IPS-NIHi7 (cell line): ENCODE results near the gene ADPRH.

Experiments used
- DNase-seq: peaks from one replicate; pipeline ENCODE4 v3.0.0; 2012; ENCODE audit warnings: mixed read lengths; ENCODE audit errors: extremely low spot score

Gene ADPRH

GRCh38 chr3:119628816-119629445 is 49.6 kb downstream of the ADPRH start:
- no peak for DNase-seq

- DNase-seq, result no peak
Measured at GRCh38 chr3:119630128-119630879, 51.0 kb downstream of the ADPRH start.

- no peak for DNase-seq
Measured at GRCh38 chr3:119630880-119631329, 51.6 kb downstream of the ADPRH start.

- DNase-seq, result no peak
Measured at GRCh38 chr3:119631516-119631915, 52.2 kb downstream of the ADPRH start.

GRCh38 chr3:119632216-119632615 is 52.9 kb downstream of the ADPRH start:
- DNase-seq, result no peak

GRCh38 chr3:119632829-119633228 is 53.5 kb downstream of the ADPRH start:
- no peak for DNase-seq

GRCh38 chr3:119635719-119636118 is 56.4 kb downstream of the ADPRH start:
- no peak for DNase-seq

GRCh38 chr3:119636249-119636648 is 57.0 kb downstream of the ADPRH start:
- DNase-seq, result no peak

GRCh38 chr3:119636891-119637611 is 57.8 kb downstream of the ADPRH start:
- no peak for DNase-seq

GRCh38 chr3:119637679-119638477 is 58.6 kb downstream of the ADPRH start:
- DNase-seq, result no peak
